Loucy (cell line): Measurements from ENCODE around the gene SORCS2.

ENCODE experiments used
- H2AFZ ChIP-seq: fragments of 200-600 bp; sonication (generic); 2 replicates; pipeline ENCODE4 v1.6.0; 2016; ENCODE audit warnings: antibody characterized with exemption, mild to moderate bottlenecking, low read length, moderate library complexity
- H3F3A ChIP-seq: fragments of 200-600 bp; 2 replicates; pipeline ENCODE4 v1.6.0; 2016; ENCODE audit warnings: antibody characterized with exemption, low read depth, mild to moderate bottlenecking
- H3K27me3 ChIP-seq: fragments of 200-600 bp; sonication (generic); 2 replicates; pipeline ENCODE4 v1.6.1; 2014; ENCODE audit warnings: low read length, mild to moderate bottlenecking; ENCODE audit not compliant: insufficient read depth, poor library complexity, severe bottlenecking
- H3K36me3 ChIP-seq: fragments of 200-600 bp; sonication (generic); 2 replicates; pipeline ENCODE4 v1.6.1; 2016; ENCODE audit warnings: low read length; ENCODE audit not compliant: insufficient read depth
- H3K4me1 ChIP-seq: fragments of 200-600 bp; sonication (generic); 2 replicates; pipeline ENCODE4 v1.5.1; 2014; ENCODE audit warnings: low read length, mild to moderate bottlenecking; ENCODE audit not compliant: insufficient read depth, poor library complexity, severe bottlenecking
- H3K4me2 ChIP-seq: fragments of 200-600 bp; sonication (generic); 2 replicates; pipeline ENCODE4 v1.6.0; 2014; ENCODE audit warnings: antibody characterized with exemption, low read length, low read depth, mild to moderate bottlenecking; ENCODE audit not compliant: poor library complexity, severe bottlenecking
- H3K4me3 ChIP-seq: fragments of 200-600 bp; sonication (generic); 2 replicates; pipeline ENCODE4 v1.5.1; 2014; ENCODE audit warnings: low read length, mild to moderate bottlenecking, mixed read lengths; ENCODE audit not compliant: poor library complexity, severe bottlenecking
- H3K79me2 ChIP-seq: fragments of 200-600 bp; sonication (generic); 2 replicates; pipeline ENCODE4 v1.6.1; 2014; ENCODE audit warnings: low read length; ENCODE audit not compliant: insufficient read depth
- H3K9ac ChIP-seq: fragments of 200-600 bp; sonication (generic); 2 replicates; pipeline ENCODE4 v1.6.0; 2014; ENCODE audit warnings: mild to moderate bottlenecking, low read depth, low read length, moderate library complexity; ENCODE audit not compliant: poor library complexity, severe bottlenecking
- H3K9me2 ChIP-seq: fragments of 200-600 bp; sonication (generic); replicated peaks from 2 replicates; pipeline ENCODE4 v1.6.1; 2016; ENCODE audit warnings: low read depth, low read length, mixed read lengths
- H3K9me3 ChIP-seq: fragments of 200-600 bp; sonication (generic); 2 replicates; pipeline ENCODE4 v1.6.1; 2014; ENCODE audit warnings: mild to moderate bottlenecking, antibody characterized with exemption, low read length, low read depth; ENCODE audit not compliant: insufficient read depth
- H4K20me1 ChIP-seq: fragments of 200-600 bp; sonication (generic); 2 replicates; pipeline ENCODE4 v1.6.0; 2014; ENCODE audit warnings: antibody characterized with exemption, low read length, mild to moderate bottlenecking; ENCODE audit not compliant: insufficient read depth, poor library complexity, severe bottlenecking
- CTCF ChIP-seq: fragments of 200-600 bp; sonication (generic); conservative IDR thresholded peaks from 2 replicates; pipeline ENCODE4 v1.5.1; 2014; ENCODE audit warnings: mild to moderate bottlenecking, antibody characterized with exemption, low read length
- EZH2phosphoT487 ChIP-seq: fragments of 200-600 bp; IDR thresholded peaks from 2 replicates; pipeline ENCODE4 v1.6.1; 2018; ENCODE audit warnings: antibody characterized with exemption, mild to moderate bottlenecking, moderate library complexity, borderline replicate concordance

The SORCS2 gene

GRCh38 chr4:7722766-7723387, 530.5 kb downstream of the SORCS2 start:
- Histone ChIP-seq H2AFZ (no peak overlapping the region), H3K4me2 (no peak overlapping the region), H3K9ac (no peak overlapping the region), H3K36me3 (no peaks in the 10 kb centered on the region), H3K9me3 (peaks cover 10% of the 10 kb centered on the region; the same call in 1 of the 2 replicates), H3K27me3 (no peaks in the 10 kb centered on the region), H3K79me2 (no peaks in the 10 kb centered on the region), H3K4me3 (no peak overlapping the region), H3K4me1 (no peaks in the 10 kb centered on the region), H3F3A (no peaks in the 10 kb centered on the region), H4K20me1 (no peaks in the 10 kb centered on the region), H3K9me2 (no peaks in the 10 kb centered on the region)
- TF ChIP-seq CTCF: no peak
- TF ChIP-seq EZH2phosphoT487: no peak

GRCh38 chr4:7723625-7724024, 531.3 kb downstream of the SORCS2 start:
- Histone ChIP-seq H3K4me1 (no peaks in the 10 kb centered on the region), H3K4me2 (no peak overlapping the region), H3K79me2 (no peaks in the 10 kb centered on the region), H3K4me3 (no peak overlapping the region), H3K27me3 (no peaks in the 10 kb centered on the region), H3K36me3 (no peaks in the 10 kb centered on the region), H4K20me1 (no peaks in the 10 kb centered on the region), H2AFZ (no peak overlapping the region), H3F3A (no peaks in the 10 kb centered on the region), H3K9ac (no peak overlapping the region), H3K9me3 (peaks cover 13% of the 10 kb centered on the region; the same call in 1 of the 2 replicates), H3K9me2 (no peaks in the 10 kb centered on the region)
- no peak for TF ChIP-seq EZH2phosphoT487
- no peak for TF ChIP-seq CTCF

- Histone ChIP-seq H3K9ac (no peak overlapping the region), H3K4me2 (no peak overlapping the region), H3K79me2 (no peaks in the 10 kb centered on the region), H3K4me1 (no peaks in the 10 kb centered on the region), H2AFZ (no peak overlapping the region), H3K9me3 (peaks cover 16% of the 10 kb centered on the region; the same call in 1 of the 2 replicates), H3K4me3 (no peak overlapping the region), H3F3A (no peaks in the 10 kb centered on the region), H3K36me3 (no peaks in the 10 kb centered on the region), H4K20me1 (no peaks in the 10 kb centered on the region), H3K9me2 (no peaks in the 10 kb centered on the region), H3K27me3 (no peaks in the 10 kb centered on the region)
- TF ChIP-seq EZH2phosphoT487 (no peak), CTCF (no peak)
Measured at GRCh38 chr4:7725951-7726350, 533.6 kb downstream of the SORCS2 start.
